Neural cell (in vitro differentiated cells): Measurements from ENCODE around the gene USH1C.

Experiments used
- CTCF ChIP-seq: fragments of 450-650 bp; IDR thresholded peaks from 2 replicates; pipeline ENCODE4 v1.5.1; 2014; ENCODE audit warnings: antibody characterized with exemption, mild to moderate bottlenecking, moderate library complexity; ENCODE audit not compliant: poor library complexity, severe bottlenecking
- EP300 ChIP-seq: fragments of 450-650 bp; conservative IDR thresholded peaks from 2 replicates; pipeline ENCODE4 v1.6.1; 2014; ENCODE audit warnings: antibody characterized with exemption, mild to moderate bottlenecking, moderate library complexity; ENCODE audit not compliant: poor library complexity, severe bottlenecking
- EZH2 ChIP-seq: fragments of 200-600, 300-800 bp; shearing (Covaris generic), sonication (generic); IDR thresholded peaks from 2 replicates; pipeline ENCODE4 v1.6.1; 2014; ENCODE audit warnings: antibody characterized with exemption, low read length, borderline replicate concordance, mild to moderate bottlenecking; ENCODE audit not compliant: insufficient read depth, poor library complexity, severe bottlenecking
- SMC3 ChIP-seq: fragments of 450-650 bp; conservative IDR thresholded peaks from 2 replicates; pipeline ENCODE4 v1.6.1; 2014; ENCODE audit warnings: antibody characterized with exemption, mild to moderate bottlenecking, moderate library complexity; ENCODE audit not compliant: poor library complexity
- TAF1 ChIP-seq: IDR thresholded peaks from 2 replicates; pipeline ENCODE4 v1.6.1; 2012; ENCODE audit warnings: low read depth

DNA sequence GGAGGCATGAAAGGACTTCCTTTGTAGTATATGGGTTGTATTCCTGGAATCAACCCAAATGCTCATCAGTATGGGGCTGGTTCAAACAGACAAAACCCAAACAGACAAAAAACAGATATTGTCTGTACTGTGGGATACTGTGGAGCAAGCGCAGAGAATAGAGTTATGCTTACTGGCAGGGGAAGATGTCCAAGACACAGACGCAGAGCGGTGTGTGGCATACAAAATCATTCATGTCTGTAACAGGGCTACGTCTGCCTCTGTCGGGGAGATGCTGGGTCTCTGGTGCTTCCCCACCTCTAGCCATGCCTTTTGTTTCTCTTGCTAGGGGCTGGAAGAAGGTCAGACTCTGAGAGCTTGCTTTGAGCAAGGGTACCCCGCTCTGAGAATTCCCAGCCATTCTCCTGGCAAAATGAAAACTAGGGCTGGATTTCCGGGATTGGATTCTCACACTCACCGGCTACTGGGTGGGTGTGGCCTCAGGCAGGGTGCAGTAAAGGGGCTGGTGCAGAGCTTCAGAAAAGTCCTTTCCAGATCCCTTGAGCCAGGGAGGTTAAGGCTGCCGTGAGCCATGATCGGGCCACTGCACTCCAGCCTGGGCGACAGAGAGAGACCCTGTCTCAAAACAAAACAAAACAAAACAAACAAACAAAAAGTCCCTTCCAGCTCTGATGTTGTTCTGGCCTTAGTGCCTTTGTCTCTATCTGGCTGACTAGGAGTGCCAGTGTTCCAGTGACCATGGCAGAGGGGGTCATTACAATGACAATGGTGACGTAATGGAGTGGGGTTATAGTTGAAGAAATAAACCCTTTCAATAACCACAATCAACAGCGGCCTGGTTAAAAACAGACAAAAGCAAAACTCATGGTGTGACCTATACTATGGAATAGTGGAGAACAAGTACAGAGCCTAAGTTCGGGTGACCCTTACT is 64.7 kb downstream of the USH1C start:
- TF ChIP-seq EZH2 (no peak), CTCF (no peak), EP300 (no peak), TAF1 (no peak), SMC3 (no peak)
